HG02623 (cell line): Measurements from ENCODE around the gene FKBP1A.

Source experiments
- ATAC-seq: cut with Tn5 transposase; IDR thresholded peaks from one replicate; pipeline ENCODE4 v1.9.1; 2021; ENCODE audit warnings: moderate library complexity; ENCODE audit not compliant: unreplicated experiment

FKBP1A gene

DNA sequence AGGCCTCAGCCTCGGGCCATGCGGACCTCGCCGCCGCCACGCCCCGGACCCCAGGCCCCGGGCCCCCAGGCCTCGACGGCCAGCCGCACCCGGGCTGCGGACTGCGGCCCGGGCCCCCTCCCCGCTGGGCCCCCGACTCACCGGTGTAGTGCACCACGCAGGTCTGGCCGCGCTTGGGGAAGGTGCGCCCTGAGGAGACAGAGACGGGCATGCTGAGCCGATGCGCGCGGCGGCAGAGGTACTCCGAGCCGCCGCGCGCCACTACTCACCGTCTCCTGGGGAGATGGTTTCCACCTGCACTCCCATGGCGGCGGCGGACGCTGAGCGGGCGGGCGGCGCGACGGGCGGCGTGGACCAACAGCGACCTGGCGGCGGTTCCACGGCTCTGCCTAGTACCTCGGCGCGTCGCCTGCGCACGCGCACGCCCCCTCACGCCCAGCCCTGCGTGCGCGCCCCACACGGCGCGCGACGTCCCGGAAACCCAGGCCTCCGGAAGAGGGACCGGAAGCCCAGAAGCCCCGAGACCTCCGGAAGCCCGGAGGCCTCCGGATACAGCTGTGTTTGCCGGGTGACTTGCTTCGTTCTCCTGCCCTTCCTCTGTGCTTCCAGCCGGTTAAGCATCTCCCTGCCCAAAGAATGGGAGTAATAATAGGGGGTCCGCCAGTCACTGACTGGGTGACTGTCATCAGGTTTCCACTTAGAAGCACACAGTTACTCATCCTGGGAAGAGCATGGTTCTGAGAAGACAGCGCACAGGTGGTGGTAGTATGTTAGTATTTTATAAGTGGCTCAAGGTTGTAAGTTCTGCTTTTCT lies at the start of gene FKBP1A:
TSS of gene FKBP1A (minus strand) at position 362 of the 814 bp plus-strand sequence. CDS start at position 306, 56 bp downstream.
- ATAC-seq: peak; percentile 85

DNA sequence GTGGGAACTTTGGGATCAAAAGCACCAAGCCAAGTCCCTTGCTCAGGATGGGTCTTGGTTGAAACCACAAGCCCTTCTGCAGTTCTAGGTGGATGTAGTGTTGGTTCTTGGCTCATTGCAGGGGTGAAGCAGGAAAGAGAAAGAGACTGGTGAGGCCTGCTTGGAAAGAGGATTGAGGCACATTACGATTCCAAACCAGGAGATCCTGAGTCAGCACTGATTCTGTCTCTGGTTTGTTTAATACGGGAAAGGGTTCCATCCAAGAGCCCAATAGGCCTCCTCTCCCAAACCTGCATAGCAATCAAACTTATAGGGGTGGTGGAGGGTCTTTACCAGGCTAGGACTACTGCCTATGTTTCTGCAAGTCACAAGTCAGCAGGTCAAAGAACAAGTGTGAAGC lies 49.5 kb upstream of the FKBP1A start:
- ATAC-seq: no peak

DNA sequence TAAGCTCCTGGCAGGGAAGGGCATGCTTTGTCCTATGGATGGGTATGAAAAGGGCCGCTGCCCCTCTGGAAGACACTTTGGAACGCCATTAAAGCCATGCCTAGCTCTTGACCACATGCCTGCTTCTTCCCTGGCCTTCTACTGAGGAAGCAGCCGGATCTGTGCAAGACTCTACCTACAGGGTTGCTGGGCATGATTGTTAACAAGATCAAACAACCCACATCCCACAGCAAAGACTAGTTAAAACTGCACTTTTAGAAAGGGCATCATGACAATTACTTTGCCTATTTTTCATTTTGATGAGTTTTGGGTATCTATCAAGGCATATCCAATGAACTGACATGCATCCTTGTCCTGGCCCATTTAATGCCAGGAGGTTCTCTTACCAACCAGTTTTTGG lies 48.3 kb upstream of the FKBP1A start:
- ATAC-seq: no peak

DNA sequence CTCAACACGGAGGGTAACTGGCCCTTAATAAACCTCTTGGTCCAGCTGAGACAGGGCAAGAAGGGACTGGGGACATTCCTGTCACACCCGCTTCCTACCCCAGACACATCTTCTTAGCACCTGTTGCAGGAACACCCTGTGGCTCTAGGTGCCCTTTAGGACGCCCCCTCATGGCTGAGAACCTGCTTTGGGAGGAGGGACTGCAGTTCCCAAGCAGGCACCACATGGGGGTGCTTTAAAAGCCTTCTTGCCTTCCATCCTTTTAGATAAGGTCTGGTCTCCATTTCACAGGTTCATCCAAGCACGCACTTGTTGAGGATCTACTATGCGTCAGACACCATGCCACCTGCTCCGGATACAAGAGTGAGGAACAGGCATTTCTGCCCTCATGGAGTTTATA lies 47.2 kb upstream of the FKBP1A start:
- no peak for ATAC-seq

DNA sequence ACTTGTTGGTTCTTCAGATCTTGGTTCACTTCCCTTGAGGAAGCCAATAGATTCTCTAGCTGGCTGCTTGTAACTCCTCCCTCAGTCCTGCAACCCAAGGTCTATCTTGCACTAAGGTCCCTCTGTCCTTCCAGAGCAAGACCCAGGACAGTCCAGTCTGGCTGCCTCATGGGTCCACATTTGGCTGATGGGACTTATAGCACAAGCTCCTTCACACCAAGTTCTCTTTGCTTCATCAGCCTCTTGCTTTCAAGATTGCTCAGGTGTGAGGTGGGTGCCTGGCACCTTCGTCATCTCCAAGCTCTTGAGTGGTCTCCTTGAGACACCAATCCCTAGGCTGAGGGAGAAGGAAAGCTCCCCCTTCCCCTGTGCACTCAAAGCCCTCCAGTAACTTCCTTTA lies 45.5 kb upstream of the FKBP1A start:
- no peak for ATAC-seq

DNA sequence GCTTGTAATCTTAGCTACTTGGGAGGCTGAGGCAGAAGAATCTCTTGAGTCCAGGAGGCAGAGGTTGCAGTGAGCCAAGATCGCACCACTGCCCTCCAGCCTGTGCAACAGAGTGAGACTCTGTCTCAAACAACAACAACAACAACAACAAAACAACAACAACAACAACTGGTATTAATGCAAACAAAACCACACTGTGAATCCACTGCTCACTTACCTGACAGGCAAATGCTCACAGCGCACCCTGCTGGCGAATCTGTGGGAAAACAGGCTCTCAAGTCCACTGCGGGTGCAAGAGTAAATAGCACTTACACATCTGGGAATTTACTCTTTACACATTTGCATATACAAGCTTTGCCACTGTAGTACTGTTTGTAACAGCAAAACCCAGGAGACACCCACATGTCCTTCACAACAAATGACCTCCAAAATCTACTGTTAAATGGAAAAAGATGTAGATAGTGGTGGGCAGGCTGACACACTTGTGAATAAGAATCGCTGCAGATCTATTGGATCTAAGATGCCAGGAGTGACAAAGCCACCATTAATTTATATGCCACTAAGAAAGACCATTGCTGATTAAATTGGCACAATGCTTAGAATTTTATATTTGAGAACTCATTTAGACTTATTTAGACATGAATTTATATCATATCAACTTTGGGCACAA lies 44.5 kb upstream of the FKBP1A start:
- ATAC-seq: no peak

DNA sequence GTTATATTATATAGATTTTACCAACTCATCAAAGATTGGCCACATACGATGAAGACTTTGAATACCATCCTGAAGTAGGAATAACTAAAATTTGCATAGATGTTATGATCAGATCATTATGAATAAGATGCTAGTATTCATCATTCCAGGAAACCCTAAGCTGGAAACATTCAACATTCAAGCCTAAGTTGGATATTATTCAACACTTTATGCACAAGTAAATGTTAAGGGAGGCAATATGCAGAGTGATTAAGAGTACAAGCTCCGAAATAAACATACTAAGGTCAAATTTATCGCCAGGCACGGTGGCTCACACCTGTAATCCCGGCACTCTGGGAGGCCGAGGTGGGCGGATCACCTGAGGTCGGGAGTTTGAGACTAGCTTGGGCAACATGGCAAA lies 43.4 kb upstream of the FKBP1A start:
- ATAC-seq: no peak

DNA sequence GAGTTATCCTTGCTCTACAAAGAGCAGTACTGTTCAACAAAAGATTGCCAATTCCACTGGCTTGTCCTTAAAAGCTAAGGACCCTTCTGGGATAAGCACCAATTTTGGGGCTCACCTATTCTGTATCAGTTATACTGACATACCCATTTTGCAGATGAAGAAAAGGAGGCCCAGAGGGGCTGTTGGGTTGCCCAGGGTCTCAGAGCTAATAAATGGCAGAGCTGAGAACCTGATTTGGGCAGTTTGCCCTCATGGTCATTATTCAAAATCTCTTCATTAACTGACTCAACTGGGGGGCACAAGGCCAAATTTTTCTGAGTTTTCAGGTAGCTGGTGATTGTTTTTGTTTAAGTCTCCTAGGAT lies 42.5 kb upstream of the FKBP1A start:
- ATAC-seq: no peak

DNA sequence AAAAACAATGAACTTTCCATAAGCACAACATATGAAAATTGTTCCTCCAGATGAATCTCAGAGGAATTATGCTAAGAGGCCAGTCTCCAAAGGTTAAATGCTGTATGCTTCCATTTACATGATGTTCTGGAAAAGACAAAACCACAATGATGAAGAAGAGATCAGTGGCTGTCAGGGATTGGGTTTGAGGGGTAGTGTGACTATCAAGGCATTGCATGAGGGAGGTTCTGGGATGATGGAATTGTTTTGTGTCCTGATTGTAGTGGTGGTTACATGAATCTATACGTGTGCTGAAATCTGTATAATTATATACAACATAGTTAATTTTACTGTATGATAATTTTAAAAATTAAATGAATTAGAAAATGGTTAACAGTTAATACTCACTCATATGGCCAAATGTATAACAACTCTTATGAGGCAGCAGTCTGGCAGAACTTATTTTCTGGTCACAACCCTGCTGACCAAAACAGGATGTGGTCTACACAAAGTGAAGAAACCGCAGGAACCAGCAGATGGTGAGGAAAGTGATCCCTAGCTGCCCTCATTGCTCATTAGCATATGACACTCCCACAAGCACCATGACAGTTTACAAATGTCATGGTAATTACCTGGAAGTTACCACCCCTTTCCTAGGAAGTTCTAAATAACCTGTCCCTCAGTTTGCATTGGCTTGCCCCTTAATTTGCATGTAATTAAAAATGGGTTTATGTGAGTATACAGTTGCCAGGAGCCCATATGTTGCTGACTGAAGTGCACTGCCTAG lies 41.9 kb upstream of the FKBP1A start:
- peak; percentile 96 for ATAC-seq

DNA sequence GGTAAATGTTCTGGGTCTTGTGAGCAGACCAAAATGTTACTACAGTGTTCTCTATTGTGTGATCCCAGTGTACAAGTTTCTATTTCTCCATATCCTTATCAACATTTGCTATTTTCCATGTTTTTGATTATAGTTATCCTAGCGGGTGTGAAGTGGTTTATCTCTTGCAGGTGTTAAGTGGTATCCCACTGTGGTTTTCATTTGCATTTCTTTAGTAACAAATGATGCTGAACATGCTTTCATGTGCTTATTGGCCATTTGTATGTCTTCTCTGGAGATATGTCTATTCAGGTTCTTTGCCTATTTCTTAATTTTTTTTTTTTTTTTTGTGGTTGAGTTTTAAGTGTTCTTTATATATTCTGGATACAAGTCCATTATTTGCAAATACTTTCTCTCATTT lies 38.3 kb upstream of the FKBP1A start:
- ATAC-seq: no peak

DNA sequence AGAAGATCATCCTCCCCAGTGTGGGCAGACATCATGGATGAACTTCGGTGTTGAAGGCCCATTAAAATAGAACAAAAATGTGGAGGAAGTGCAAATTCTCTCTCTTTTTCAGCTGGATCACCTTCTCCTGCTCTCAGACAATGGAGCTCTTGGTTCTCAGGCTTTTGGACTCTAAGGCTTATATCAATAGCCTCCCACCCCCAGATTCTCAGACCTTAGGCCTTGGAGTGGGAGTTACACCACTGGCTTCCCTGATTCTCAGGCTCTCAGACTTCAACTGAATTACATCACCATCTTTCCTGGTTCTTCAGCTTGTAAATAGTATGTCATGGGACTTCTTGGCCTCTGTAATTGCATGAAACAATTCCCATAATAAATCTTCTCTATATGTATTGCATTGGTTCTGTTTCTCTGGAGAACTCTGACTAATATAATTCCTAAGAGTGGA lies 37.2 kb upstream of the FKBP1A start:
- no peak for ATAC-seq

DNA sequence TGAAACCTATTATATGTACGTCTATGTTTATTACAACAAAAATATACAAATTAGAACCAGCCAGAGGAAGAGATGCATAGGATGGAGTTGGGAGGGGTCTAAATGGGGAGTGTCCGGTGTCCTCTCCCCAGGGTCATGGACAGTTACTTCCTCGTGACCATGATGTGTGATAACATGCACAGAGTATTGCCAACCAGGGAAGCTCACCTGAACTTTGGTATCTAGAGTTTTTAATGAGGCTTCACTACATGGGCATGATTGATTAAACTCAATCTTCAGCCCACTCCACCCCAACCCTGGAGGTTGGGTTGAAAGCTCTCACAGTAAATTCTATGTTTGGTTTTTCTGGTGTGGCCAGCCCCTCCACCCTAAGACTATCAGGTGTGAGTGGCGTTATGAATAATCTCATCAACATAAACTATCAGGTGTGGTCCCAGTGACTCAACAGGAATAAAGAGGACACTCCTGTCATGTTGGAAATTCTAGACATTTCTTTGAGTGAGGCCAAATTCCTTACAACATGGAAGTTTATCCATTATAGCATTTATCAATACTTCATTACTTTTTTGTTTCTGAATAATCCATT lies 36.4 kb upstream of the FKBP1A start:
- no peak for ATAC-seq

DNA sequence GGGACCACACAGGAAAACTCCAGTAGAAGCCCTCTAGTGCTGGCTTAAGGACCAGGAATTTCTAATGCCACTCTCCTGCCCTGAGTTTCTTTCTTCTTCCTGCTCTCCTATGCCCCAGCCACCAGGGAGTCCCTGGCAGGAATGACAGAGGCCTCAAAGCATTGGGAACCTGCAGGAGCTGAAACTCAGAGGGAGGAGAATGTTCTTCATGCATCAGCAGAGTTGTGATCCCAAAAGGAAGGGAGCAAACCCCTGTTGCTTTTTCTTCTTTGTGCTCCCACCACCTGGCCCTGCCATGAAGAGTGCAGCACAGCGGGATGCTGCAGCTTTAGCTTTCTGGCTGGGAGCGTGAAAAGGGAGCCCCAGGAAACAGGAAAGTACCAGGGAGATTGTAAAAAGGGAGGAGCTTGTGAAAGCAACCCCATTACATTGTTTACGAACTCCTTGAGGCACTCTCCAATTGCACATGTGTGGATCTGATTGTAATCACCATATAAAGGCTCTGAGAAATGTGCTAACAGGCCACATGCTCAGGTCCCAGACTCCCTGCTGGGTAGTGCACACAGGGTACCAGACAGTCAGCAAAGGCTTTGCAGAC lies 34.7 kb upstream of the FKBP1A start:
- ATAC-seq: no peak

DNA sequence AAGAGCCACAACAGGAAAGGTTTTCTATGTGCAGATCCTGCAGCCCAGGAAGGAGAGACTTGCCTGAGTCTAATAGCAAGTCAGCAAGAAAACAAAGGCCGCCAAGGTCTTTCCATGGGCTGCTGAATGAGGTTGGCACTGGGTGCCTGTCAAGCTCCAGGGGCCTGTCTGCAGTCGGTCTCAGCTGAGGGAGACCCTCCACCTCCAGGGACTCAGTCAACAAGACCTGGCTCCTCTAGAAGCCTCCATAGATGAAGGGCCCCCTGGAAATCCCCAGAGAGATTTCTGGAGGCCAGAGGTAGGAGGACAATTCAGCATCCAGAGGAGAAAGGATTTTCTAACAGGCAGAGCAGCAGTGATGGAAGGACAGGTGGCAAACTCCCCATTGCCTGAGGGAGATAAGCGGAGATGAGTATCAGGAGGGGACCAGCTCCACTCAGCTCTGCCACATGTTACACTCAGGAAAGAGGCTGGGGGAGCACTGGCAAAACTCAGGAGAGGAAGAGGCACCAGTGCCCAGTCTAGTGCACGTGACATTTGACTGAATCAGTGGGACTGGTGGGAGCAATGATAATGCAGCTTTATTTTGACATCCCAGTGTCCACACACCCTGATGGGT lies 33.5 kb upstream of the FKBP1A start:
- no peak for ATAC-seq

DNA sequence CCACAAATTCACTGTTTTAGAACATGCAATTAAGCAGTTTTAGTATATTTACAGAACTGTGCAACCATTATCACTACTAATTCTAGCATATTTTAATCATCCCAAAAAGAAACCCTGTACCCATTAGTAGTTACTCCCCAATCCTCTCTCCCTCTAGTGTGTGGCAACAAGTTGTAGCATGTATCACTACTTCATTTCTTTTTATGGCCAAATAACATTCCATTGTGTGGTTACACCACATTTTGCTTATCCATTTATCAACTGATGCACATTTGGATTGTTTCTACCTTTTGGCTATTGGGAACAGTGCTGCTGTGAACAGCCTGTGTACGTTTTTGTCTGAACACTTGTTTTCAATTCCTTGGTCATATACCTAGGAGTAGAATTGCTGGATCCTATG lies 31.5 kb upstream of the FKBP1A start:
- ATAC-seq: no peak

DNA sequence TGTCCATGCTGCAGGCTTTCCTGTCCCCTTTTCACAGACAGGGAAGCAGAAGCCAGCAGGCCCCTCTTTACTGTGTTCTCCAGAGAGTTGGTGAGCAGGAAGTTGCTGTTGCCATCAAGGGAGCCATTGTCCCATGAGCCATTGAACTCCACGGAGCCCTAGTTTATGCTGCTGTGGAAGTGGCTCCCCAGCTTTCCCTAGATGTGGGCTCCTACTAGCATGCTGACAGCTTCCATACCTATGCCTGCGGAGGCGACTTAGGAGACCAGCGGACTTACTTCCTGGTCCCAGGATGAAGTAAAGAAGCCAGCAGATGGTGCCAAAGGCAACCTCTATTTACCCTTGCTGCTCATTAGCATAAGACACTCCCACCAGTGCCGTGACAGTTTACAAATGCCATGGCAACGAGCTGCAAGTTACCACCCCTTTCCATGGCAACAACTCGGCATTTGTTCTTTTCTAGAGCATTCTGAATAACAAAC lies 30.8 kb upstream of the FKBP1A start:
- no peak for ATAC-seq

DNA sequence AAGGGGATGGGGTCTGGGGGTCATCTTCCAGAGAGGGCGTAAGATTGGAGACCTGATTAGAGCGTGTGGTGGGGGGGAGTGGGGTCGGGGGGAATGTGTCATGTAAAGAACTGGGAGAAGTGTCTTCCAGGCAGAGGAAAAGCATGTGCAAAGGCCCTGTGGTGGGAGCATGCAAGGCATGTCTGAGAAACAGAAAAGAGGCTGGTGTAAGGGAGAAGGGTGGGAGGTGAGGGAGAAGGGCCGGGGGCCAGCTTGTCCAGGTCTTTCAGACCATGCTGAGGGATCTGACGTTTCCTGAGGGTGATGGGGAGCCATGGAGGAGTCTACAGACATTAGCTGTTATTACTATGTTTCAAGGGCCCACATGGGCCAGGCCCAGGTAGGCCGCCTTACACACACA lies 30.4 kb upstream of the FKBP1A start:
- no peak for ATAC-seq

DNA sequence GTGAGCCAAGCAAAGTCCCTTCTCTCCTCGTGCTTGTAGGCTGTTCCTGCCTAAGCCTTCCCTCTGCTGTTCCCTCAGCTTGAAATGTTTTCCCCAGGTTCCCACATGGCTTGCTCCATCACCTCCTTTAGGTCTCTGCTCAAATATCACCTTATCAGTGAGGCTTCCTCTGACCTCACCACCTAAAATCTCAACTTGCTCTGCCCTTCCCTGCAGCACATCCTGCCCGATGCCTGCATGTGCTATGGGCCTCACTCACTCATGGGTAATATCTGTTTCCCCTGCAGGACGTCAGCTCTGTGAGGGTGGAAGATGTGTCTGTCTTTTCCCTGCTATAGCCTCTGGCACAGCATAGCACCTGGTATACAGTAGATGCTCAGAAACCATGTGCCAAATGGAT lies 29.9 kb upstream of the FKBP1A start:
- ATAC-seq: no peak

DNA sequence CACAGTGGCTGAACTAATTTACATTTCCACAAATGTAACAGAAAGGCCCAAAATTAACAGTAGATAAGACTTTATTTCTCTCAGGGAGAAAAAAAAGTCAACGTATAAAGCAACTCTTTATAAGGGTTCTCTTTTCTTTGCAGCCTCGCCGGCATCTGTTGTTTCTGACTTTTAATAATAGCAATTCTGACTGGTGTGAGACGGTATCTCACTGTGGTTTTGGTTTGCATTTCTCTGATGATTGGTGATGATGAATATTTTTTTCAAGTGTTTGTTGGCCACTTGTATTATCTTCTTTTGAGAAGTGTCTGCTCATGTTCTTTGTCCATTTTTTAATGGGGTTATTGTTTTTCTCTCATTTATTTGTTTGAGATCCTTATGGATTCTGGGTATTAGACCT lies 27.2 kb upstream of the FKBP1A start:
- no peak for ATAC-seq

DNA sequence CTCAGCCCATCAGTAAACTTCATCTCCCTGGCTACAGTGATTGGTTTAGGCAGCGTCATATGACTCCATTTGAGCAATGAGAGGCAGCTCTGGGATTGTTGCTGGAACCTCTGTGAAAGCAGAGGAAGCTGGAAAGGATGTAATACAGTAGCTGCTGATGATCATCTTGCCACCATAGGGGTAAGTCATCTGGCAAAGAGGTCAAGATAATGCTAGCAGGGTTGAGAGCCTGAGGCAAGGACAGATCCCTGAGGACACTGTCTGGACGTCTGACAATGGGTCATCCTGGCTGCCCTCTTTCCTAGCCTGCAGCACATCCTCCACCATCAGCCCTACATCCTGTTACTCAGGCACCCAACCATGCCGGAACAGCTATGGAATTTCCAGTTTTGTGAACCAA lies 25.5 kb upstream of the FKBP1A start:
- ATAC-seq: no peak
